HG02870 (cell line): ENCODE results near the gene CWF19L2.
"Not testable (repeated sequence)": the region's sequence is repeated elsewhere in the genome, so short reads cannot be mapped to it uniquely, and the experiment has no call there.

Experiments used
- ATAC-seq: cut with Tn5 transposase; IDR thresholded peaks from one replicate; pipeline ENCODE4 v1.9.1; 2021; ENCODE audit warnings: mild to moderate bottlenecking, moderate library complexity; ENCODE audit not compliant: unreplicated experiment

CWF19L2 gene

DNA sequence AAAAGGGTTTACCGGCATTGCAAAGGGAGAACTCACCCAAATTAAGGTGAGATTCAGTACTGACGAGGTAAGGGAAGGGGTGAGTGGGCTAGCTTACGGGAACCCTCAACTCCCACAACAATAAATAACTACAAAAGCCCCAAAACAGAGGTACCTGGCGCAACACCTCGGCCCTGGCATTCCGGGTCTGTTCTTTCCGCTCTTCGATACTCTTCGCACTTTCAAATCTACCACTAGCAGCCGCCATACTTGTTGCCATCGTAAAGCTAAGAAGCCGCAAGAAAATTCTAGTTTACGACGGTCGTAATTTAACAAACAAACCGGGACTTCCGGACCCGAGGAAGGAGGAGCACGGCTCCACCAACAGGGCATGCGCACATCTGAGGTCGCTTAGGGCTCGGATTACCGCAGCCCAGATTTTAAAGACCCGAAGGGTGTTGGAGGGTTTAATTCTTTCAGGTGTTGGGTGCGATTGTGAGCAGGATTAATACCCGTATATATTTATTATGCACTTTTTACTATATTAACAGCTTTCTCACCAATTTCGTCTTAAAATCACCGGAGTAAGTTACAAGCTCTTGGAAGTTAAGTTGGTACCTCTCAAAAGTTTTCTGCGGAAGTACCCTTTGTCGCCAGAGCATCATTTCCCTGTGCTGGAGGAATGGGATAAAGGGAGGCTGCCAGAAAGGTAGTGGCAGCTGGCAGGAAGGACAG lies at the start of gene CWF19L2:
TSS of gene CWF19L2 (minus strand) at position 268 of the 714 bp plus-strand sequence. CDS start at position 259, 9 bp downstream.
- ATAC-seq = peak; percentile 96

DNA sequence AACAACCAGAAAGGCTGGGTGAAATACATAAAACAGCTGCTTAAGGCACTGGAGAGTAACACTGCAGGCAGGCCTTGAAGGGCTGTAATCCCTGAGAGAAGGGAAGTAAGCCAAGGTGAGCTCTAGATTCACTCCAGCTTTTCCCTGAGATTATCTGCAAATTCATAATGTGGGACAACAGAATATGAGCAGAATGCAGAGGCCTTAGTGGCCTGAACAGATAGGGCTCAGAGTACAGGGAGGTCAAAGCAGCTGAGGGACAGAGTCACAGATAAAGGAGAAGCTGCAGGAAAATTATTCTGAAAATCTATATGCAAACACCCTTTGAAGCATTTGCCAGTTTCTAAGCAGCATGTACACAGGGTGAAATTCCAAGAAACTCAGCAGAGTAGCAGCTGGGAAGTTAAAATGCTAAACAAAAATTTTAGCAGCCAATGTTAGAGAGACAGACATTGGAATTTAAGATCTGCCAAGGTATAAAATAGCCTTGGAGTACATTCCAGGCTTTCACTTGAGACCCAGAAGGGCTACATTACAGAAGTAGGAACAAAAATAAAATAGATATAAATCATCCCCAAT lies 48.1 kb upstream of the CWF19L2 start:
- no peak for ATAC-seq

DNA sequence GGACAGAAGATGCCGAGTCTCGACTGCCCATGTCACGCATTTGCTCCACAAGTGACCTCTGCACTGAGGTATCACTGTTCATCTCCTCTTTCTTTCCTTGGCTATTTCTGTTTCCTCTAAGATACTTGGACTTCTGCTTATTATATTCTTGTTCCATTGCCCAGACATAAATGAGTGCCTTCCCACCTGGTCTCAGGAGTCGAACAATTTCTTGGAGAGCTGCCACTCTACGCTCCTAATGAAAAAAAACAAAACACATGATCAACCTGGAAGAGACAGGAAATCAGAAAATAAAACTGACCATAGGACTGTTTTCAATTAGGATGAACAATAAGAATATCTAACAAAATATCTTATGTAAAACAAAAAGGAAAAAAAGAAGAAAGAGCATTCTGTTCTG lies 47.4 kb upstream of the CWF19L2 start:
- no peak for ATAC-seq

DNA sequence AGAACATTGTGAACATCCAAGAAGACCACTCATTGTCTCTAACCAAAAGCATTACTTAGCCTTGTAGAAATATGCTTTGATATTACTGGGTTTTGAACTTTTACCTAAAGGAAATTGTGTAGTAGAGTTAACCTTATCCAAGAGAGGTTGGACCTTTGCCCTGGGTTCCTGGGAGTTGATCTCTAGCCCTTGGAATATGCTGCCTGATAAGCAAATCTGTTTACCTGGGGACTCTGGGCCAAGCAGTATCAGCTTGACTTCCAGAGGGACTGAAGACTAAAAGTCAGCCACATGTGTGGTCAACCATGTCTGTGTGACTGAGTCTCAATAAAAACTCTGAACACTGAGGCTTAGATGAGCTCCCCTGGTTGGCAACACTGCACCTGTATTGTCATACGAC lies 44.1 kb upstream of the CWF19L2 start:
- no peak for ATAC-seq

DNA sequence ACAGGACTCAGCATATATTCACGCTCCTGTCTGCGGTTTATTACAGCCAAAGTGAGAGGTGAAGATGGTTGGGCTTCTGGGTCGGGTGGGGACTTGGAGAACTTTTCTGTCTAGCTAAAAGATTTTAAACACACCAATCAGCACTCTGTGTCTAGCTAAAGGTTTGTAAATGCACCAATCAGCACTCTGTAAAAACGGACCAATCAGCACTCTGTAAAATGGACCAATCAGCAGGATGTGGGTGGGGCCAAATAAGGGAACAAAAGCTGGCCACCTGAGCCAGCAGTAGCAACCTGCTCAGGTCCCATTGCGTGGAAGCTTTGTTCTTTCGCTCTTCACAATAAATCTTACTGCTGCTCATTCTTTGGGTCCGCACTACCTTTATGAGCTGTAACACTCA lies 39.7 kb upstream of the CWF19L2 start:
- not testable (repeated sequence) for ATAC-seq

DNA sequence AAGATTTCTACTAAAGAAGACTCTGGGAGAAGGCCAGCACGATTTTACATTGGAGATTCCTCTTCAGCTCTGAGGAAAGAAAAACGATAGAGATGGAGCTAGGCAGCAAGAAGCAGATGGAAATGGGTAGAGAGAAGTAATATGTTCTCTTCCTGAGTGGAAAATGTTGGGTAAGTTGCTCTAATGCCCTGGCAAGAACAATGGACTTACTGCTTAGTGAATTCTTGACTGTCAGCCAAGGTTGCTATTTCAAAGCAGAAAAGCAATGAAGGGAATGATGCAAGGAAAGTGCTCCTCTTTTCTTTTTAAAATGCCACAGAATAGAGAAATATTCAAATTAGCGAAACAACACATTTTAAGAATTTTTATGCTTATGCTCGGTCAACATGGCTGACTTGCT lies 38.4 kb upstream of the CWF19L2 start:
- no peak for ATAC-seq

DNA sequence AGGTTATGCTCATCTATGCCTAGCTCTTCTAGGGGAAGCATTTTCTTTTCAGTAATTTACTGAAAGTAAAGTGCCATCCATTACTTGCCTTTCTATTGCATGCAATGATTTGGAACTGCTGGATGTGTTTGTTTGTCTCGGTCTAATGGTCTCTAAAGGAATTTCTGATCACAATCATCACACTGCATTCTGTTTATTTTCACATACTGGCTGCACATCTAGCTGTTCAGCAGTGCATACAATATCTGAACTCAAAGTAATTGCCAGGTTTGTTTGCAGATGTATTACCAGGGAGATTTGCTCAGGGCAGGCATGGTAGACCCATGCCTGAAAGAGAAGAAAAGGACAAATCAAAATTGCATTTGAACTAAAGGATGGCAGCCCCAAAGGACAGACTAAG lies 36.4 kb upstream of the CWF19L2 start:
- no peak for ATAC-seq

DNA sequence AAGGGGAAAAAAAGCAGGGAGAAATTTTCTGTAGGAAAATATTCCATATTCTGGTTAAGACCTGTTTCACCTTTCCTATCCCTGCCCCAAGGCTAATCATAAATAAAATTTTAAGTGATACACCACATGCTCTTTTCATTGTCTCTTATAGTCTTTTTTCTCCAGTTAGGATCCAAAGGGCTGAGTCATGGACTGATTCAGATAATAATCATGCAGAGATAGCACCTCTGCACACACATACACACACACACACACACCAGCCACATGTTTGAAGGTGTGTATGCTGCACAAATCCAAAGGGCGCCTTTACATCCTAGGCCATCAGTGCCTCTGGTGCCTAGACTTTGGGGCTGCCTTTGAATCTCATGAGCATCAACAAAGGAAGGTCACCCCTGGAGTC lies 35.5 kb upstream of the CWF19L2 start:
- no peak for ATAC-seq

DNA sequence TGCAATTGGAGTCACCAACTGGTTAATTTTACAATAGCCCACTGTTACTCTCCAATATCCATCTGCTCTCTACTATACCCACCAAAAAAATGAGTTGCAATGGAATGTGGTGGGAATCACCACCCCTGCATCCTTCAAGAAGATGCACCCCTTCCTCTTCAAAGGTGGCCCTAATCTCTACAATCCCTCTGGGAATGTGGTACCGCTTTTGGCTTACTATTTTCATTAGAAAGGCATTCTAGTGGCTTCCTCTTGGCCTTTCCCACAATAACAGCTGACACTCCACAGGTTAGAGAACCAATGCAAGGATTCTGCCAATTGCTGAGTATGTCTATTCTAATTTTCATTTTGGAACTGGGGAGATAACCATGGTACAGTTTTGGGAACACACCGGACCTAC lies 33.2 kb upstream of the CWF19L2 start:
- no peak for ATAC-seq

DNA sequence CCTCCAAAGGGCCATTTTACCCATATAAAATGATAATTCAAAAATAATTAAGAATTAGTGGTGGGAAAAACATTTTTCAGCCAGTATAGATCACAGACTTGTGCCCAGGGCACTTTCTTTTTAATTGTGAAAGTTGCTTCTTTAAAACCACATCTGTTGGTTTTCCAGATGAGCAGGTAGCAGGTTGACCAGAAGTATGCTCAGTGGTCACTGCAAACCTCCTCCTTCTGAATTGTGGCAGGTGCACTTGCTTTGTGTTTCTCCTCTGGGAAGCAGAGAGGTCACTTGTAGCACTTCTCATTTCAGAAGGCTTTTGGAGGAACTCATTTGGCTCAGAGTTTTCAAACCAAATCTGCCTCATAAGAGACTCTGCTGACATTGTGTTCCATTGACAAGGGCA lies 24.6 kb upstream of the CWF19L2 start:
- no peak for ATAC-seq

DNA sequence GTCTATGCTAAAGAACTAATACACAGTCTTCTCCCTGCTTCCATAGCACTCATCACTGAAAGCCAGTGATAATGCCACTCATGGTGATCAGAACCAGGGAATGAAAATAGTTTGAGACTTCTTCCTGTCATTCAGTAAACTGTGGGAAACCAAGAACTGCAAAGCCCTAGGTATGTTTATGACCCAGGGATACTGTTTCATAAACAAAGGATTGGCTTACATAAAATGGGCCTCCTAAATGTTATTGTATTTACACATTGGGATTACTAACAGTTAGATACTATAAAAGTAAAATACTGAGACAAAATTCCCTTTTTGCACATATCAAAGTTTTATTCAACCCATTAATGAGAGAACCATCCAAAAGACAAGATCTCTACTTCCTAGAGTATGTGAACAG lies 21.3 kb upstream of the CWF19L2 start:
- ATAC-seq = no peak

DNA sequence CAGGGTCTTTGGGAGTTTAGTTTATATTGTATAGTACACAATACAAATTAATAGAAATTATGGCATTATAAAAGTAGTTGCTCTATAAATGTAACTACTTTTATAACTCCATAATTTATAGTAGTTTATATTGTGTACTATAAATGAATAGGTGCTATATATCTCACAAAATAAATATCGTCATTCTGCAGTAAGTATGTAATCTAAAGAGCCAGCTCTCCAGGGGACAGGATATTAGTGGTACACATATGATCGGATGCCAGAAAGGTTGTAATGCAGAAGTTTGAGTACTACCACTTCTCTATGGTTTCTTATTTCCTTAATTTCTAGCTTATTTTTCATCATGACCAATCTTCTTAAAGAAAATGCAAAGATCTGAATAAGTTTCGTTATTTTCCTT lies 20.2 kb upstream of the CWF19L2 start:
- ATAC-seq = no peak

DNA sequence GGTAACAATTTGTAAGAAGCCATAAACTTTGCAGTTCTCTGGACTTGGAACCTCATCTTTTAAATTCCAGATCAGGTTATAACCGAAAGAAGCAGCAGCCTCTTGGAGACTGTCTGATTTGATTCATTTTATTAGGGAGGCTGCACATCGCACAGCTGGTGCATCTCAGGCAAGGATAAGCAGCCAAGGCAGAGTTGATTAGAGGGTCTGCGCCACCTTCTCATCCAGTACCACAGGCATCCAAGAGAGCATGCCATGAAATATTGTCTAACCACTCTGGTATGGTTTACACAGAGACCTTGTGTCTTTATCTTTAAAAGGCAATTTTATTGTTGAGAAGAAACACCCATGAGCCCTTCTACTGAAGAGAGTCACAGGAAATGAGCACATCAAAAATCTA lies 16.2 kb upstream of the CWF19L2 start:
- no peak for ATAC-seq

DNA sequence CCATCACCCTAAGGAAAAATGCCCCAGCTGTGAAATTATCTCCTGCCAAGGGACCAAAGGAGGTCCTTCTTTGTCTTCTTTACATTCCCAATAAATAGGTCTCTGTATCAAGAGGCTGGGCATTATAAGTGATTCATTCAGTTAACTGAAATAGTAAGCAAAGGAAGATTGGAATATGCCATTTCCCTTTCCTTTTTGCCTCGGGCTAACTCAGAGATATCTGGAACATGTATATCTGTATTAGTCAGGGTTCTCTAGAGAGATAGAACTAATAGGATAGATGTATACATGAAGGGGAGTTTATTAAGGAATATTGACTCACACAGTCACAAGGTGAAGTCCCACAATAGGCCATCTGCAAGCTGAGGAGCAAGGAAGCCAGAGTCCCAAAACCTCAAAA lies 15.3 kb upstream of the CWF19L2 start:
- no peak for ATAC-seq

DNA sequence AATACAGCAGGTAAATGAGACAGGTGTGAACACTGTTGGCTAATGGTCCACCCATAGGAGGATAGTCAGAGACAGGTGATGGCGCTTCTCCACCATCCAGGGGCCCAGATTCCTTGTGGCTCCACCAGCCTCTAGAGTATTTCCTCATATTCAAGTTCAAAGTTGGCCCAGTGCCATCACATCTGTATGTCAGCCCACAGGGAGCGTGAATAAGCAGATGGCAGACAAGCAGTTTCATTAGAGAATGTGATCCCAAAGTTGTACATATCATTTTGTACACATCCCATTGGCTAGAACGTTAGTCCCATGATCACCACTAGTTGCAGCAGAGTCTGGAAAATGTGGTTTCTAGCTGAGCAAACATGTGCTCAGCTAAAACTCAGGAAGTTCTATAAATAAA lies 11.0 kb upstream of the CWF19L2 start:
- ATAC-seq = no peak

DNA sequence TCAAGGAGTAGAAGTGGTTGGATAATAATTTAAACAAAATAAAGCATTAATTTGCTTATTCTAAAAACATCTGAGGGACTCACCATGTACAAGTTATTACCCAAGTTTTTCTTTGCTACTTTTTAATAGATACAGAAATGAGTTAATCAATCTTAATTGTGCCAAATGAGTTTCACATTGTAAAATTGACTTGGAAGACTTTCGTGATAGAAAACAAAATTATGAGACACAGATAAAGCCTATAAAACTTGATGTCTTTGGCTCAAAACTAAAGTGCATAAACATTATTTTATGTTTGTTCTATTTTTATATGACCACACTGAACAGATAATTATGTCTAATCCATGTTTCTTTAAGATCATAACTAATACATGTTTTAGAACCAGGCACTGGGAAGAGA lies 10.1 kb upstream of the CWF19L2 start:
- ATAC-seq = no peak

DNA sequence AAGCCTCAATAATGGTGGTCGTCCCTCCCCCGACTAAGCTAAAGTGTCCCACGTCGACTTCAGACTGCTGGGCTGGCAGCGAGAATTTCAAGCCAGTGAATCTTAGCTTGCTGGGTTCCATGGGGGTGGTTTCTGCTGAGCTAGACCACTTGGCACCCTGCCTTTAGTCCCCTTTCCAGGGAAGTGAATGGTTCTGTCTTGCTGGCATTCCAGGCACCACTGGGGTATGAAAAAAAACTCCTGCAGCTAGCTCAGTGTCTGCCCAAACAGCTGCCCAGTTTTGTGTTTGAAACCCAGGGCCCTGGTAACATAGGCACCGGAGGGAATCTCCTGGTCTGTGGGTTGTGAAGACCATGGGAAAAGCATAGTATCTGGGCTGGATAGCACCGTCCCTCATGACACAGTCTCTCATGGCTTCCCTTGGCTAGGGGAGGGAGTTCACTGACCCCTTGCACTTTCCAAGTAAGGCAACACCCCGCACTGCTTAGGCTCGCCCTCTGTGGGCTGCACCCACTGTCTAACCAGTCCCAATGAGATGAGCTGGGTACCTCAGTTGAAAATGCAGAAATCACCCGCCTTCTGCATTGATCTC lies 8.7 kb upstream of the CWF19L2 start:
- ATAC-seq = not testable (repeated sequence)

DNA sequence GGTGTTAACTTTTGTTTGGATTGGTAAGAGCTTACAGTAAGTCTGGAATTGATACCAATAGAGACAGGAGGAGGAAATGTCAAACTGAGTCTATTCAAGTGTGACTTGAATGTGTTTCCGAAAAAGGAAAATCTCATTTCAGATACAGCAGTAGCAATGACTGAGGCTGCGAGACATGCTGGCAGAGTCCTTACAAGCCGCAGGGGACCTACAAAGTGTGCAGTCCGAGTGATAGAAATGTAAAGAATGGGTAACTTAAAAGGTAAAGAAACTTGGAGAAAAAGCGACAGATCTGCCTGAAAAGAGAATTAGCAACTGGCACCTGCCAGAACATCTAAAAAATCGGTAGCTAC lies 444 bp downstream of the CWF19L2 start:
- ATAC-seq = peak; percentile 50

DNA sequence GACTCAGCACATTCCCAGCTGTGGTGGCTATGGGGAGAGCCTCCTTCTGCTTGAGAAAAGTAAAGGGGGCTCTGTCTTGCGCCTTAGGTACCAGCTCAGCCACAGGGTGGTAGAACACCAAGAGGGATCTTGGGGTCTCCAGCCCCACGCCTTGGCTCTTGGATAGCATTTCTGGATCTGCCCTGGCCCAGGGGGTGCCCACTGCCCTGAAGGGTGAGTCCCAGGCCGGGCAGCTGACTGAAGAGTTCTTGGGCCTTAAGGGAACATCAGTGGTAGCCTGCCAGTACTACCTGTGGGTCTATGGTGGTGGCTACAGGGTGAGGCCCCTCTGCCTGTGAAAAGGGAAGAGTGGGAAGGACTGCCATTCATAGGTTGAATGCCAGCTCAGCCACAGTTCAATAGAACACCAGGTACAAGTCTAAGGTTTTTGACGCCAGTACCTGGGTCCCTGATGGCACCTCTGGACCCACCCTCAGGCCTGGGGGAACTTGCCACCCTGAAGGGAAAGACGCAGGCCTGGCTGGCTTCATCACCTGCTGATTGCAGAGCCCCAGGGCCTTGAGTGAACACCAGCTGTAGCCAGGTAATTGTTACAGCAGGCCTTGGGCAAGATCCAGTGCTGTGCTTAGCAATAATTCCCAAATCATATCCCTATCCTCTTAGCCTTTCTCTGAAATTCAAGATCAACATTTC lies 3.9 kb downstream of the CWF19L2 start:
- no peak for ATAC-seq

DNA sequence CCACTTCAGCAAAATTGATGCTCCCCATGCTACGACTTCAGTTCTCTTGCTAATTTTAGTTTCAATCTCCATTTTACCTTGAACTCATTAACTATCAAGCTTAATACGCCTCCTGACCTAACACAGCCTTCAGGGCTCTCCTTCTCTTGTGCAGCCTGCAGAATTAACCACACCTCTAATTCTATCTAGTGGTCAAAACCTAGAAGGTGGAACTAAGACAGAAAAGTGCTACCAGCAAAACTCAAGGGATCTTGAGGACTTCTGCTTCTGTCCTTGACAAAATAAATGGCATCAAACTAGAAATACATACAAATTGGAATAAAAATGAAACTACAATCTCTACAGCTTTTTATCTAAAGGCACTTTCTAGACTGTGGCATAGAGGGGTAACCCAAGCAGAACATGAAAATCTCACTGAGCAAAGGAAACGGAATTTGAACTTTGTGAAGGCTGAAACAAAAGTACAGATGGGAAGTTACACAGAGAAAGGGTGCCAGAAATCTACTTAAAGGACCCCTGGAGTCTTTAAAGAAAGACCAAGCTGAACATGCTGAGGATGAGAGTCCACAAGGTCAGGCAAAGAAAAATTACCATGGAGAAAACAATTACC lies 10.7 kb downstream of the CWF19L2 start:
- peak; percentile 63 for ATAC-seq

DNA sequence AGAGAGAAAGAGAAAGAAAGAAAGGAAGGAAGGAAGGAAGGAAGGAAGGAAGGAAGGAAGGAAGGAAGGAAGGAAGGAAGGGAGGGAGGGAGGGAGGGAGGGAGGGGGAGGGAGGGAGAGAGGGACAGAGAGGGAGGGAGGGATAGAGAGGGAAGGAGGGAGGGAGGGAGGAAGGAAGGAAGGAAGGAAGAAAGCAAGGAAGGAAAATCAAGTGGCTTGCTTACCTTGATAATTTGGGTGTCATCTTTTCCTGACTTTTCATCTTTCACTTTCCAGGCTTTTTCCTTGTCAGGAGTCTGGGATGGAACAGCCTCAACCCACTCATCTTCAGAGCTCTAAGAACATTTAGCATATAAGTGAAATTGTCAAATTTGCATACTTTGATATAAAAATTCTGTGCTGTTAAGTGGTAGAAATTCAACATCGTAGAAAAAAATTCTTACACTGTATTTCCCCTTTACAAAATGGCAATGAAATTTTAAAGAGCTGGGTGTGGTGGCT lies 14.9 kb downstream of the CWF19L2 start:
- no peak for ATAC-seq
